Cerebellar nuclear complex (tissue), 1 donor: Measurements from ENCODE around the gene C2orf74.
"Not testable (repeated sequence)": the region's sequence is repeated elsewhere in the genome, so short reads cannot be mapped to it uniquely, and the experiment has no call there.

Experiments
- DNase-seq, 2 experiments: peaks; one replicate each; lab custom pipeline; 2025; lab: John Stamatoyannopoulos, UW

The C2orf74 gene

GRCh38 chr2:61161888-61162287 is at the start of gene C2orf74:
Gene C2orf74 (plus strand): TSS chr2:61162188. CDS start chr2:61162515, 327 bp downstream.
- no peak for DNase-seq

- no peak for DNase-seq
Observed at GRCh38 chr2:61114147-61114546, 47.8 kb upstream of the C2orf74 start.

DNA sequence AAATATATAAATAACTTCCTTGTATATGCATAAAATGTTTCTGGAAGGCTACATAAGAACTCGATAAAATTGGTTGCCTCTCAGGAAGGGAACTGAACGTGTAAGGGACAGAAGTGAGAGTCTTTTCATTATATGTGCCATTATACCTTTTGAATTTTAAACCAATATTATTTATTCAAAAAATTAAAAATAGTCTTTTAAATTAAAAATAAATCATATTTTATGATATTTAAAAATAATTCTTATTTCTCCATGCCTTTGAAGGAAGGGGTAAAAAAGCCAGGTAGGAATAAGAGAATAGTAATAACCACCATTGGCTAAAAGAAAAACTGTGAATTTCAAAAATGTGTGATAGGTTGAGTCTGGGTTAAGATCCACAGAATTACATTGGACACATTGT is 45.7 kb upstream of the C2orf74 start:
- no peak for DNase-seq

DNA sequence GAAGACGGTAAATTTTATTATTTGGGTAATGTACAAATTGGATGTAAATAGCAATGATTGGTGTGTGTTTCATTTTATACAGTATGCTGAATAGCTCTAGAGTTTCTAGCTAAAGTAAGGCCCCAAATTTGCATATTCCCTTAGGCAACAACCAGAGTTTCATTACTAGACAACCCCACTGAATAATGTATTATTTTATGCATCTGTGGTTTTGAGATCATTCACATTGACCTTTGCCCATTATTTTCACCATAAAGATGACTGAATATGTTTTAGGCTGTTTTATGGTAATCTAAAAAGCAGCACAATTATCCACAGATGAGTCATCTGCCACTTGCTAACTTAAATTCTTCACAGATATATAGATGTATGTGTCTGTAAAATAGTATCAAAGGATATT is 44.5 kb upstream of the C2orf74 start:
- DNase-seq: no peak

GRCh38 chr2:61125123-61125710 is 36.8 kb upstream of the C2orf74 start:
- DNase-seq: no peak

DNA sequence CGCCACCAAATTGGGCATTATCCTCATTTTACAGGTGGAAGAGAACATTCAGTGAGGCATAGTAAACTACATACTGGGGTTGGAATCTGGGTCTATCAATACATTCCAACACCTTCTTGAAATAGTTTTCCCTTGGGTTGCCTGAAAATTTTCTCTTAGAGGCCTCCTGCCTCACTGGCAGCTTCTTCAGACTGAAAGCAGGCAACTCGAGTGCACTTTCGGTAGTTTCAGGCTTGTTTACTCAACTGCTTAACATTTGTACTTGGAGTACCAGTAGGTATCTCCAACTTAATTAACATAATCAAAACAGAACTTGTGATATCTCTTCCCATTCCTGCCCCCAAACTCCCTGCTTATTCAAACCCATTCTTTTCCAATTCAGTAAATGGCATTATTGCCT is 36.2 kb upstream of the C2orf74 start:
- no peak for DNase-seq

DNA sequence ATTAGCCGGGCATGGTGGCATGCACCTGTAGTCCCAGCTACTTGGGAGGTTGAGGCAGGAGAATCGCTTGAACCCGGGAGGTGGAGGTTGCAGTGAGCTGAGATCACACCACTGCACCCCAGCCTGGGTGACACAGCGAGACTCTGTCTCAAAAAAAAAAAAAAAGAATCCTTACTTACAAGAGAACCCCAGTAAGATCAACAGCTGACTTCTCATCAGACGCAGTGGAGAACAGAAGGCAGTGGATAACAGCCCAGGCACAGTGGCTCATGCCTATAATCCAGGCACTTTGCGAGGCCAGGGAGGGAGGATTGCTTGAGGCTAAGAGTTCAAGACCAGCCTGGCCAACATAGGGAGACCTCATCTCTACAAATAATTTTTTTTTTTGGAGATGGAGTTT is 33.9 kb upstream of the C2orf74 start:
- not testable (repeated sequence) for DNase-seq

DNA sequence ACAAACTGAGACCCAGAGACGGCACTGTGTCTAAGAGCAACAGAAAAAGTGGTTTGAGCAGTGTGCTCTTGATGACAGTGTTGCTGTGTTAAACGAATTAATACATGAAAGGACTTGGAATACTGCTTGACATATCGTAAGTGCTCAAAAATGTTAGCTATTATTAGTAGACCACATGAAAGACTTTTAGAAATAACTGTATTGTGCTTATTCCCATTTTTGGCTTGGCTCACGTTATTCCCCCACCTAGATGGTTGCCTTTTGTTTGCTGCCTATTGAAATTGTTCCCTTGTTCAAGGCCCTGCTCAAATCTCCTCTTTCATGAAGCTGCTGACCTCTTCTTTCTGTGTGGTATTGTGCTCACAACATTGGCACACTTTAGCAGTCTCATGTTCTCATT is 27.8 kb upstream of the C2orf74 start:
- no peak for DNase-seq

DNA sequence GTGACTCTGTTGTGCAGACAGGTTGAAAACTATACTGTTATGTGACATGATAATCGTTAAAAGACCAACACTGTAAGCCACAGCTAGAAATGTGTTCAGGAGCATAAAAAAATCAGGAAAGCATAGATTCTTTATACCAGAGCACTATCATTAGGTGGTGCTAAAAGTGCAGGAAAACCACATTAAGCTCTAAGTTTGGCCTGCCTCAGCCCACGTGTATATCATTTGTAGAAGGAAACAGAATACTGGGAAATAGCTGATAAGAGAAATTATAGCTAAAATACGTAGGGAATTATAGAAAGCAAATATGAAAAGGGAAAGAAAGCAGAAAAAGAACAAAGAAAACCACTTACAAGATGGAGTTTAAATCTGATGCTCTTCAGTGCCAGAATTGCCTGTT is 26.5 kb upstream of the C2orf74 start:
- no peak for DNase-seq

- no peak for DNase-seq
Observed at GRCh38 chr2:61138859-61139258, 23.1 kb upstream of the C2orf74 start.

DNA sequence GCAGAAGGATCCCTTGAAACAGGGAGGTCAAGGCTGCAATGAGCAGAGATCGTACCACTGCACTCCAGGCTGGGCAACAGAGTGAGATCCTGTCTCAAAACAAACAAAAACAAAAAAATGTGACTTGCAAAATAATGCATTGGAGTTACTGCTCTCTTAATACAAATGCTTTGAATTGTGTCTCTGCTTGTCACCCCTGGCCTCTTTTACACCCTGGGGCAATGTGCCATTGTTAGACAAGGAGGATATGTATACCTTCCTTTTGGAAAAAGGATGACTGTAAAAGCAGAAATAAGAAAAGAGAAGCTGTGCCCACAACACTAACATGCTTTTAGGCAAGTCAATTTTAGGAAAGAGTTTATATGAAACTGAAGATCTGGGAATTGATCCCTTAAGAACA is 20.8 kb upstream of the C2orf74 start:
- DNase-seq: no peak

DNA sequence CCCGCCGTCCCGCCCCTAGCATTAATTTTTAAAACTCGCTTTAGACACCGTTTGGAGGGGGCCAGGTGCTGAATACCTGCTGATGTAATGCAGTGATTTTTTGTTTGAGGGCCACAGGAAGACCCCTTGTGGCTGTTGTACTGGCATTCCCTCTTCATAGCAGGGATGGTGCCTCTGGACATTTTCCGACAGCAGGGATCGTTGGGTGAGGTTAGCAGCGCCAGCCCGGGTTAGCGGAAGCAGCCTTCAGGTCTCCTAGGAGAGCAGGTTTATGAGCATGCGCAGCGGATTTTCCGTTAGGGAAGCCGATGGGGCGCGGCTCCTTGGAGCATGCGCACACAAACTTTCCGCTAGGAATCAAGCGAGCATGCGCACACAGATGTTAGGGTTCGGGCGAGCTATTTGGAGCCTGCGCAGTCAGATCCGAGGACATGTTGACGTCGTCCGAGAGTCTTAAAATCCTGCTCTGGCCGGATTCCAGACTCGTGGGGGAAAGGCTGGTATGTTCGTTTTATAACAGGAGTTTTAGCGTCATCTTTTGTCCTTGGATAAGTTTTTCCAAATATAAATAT is 17.2 kb upstream of the C2orf74 start:
- DNase-seq: peak; percentile 20 to 70

GRCh38 chr2:61145990-61146389 is 16.0 kb upstream of the C2orf74 start:
- DNase-seq: no peak

- DNase-seq: not testable (repeated sequence)
Observed at GRCh38 chr2:61148091-61148490, 13.9 kb upstream of the C2orf74 start.

GRCh38 chr2:61149074-61149473 is 12.9 kb upstream of the C2orf74 start:
- DNase-seq: no peak

DNA sequence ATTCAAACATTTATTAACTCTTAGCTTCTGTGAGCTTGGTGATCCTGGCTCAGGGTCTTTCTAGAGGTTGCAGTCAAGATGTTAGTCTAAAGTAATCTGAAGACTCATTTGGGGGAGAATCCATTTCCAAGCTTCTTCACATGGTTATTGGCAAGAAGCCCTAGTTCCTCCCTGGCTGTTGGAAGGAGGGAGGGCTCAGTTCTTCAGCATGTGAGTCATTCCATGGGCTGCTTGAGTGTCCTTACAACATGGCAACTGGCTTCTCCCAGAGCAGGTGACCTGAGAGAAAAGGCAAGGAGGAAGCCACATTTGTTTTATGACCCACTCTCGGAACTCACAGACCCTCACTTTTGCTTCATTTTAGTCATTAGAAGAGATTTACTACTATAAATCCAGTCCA is 10.6 kb upstream of the C2orf74 start:
- no peak for DNase-seq

- DNase-seq: no peak
Observed at GRCh38 chr2:61157371-61158003, 4.5 kb upstream of the C2orf74 start.

DNA sequence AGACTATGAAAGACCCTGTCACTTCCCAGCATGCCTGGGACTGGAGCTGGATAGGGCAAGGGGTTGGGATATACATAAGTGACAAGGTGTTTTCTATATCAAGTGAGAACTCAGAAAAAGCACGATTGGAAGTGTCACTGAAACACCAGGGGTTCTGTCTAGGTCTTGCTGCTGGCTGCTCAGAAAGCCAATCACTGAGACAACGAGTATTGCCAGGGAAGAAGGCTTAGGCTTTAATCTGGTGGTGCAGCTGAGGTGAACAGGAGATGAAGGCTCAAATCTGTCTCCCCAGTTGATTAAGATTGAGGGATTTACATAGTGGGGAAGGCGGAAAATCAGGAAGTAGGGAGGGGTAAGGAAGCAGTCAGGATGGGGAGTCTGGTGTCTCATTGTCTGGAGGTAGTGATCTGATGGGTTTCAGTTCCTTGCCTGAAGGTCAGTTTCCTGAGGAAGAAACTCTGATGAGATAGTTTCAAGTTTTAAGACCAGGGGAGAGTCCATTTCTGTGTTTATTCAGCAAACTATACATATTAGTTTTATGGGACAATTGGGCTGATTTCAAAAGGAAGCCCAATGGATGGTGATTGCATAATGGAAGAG is 3.5 kb upstream of the C2orf74 start:
- no peak for DNase-seq

DNA sequence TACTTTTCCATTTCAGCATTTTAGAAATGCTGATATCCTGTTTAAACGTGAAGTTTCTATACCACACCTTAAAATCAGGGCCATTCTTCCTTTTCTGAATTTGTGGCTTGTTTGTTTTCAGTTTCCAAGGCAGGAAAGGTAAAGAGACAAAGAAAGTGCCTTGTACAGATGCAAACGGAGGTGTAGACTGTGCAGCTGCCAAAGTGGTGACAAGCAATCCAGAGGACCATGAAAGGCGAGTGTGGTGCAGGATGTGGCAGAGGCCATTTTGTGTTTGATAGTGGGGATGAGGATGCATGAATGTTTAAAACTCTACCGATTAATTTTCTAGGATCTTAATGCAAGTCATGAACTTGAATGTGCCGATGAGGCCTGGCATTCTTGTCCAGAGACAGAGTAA is 733 bp downstream of the C2orf74 start:
- no peak for DNase-seq

DNA sequence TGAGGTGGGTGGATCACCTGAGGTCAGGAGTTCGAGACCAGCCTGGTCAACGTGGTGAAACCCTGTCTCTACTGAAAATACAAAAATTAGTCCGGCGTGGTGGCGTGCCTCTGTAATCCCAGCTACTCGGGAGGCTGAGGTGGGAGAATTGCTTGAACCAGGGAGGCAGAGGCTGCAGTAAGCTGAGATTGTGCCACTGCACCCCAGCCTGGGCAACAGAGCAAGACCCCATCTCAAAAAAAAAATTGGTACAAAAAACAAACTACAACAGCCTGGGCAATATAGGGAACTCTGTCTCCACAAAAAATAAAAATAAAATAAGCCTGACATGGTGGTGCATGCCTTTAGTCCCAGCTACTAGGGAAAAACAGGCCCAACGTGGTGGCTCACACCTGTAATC is 3.1 kb downstream of the C2orf74 start:
- DNase-seq: not testable (repeated sequence)

DNA sequence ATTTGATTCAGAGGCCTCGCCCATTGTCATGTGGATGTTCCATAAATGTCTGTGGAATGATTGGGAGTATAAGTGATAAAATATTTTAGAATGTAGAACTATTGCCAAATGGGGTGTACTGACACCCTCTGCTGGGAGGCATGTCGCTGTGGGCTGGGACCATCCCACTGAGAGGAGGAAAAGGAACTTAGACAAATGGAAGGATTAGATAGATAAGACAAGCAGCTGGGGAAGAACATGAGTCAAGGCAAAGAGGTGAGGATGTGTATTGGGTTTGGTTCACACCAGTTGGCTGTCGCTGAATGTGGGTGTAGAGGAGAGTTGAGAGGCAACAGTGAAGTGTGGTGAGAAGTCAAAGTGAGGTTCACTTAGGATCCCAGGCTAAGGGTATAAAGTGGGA is 4.0 kb downstream of the C2orf74 start:
- no peak for DNase-seq

GRCh38 chr2:61167579-61167978 is 5.6 kb downstream of the C2orf74 start:
- DNase-seq: no peak

GRCh38 chr2:61172671-61173070 is 10.7 kb downstream of the C2orf74 start:
- DNase-seq: no peak
